Skeletal muscle satellite cell (primary cell): ENCODE data around the gene PTN.
"Not testable (repeated sequence)": the region's sequence is repeated elsewhere in the genome, so short reads cannot be mapped to it uniquely, and the experiment has no call there.

Experiments used
- H3K27me3 ChIP-seq: 2 replicates; pipeline ENCODE4 v1.7.0; 2013; ENCODE audit warnings: low read length; ENCODE audit not compliant: control insufficient read depth, insufficient read depth
- H3K36me3 ChIP-seq: 2 replicates; pipeline ENCODE4 v1.7.0; 2013; ENCODE audit warnings: mild to moderate bottlenecking, control low read depth, low read length; ENCODE audit not compliant: insufficient read depth
- H3K4me1 ChIP-seq: 2 replicates; pipeline ENCODE4 v1.7.0; 2013; ENCODE audit warnings: low read length; ENCODE audit not compliant: control insufficient read depth, insufficient read depth
- H3K4me2 ChIP-seq: 2 replicates; pipeline ENCODE4 v1.7.0; 2013; ENCODE audit warnings: mild to moderate bottlenecking, low read length
- H3K4me3 ChIP-seq: 2 replicates; pipeline ENCODE4 v1.7.0; 2013; ENCODE audit warnings: low read length
- H3K9ac ChIP-seq: 2 replicates; pipeline ENCODE4 v1.7.0; 2013; ENCODE audit warnings: mild to moderate bottlenecking, low read depth, low read length, moderate library complexity
- H3K9me3 ChIP-seq: replicated peaks from 2 replicates; pipeline ENCODE4 v1.7.0; 2013; ENCODE audit warnings: mild to moderate bottlenecking, control low read depth, low read length

Gene PTN

DNA sequence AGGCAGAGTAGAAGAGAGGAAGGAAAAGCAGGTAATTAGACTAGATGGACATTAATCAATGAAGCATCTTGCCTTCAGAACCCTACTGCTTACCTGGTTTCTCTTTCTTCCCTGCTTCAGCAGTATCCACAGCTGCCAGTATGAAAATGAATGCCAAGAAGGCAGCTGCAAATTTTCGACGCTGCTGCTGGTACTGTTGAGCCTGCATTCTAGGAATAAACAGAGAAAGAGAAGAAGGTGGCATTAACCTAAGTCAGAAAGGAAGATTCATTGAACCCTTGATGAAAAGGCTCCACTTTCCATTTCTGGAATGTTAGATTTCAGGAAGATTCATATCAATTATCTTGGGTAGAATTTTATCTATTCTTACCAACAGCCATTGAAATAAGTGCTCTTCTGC is 88.8 kb downstream of the PTN start:
- Histone ChIP-seq H3K9ac (no peak overlapping the region), H3K4me2 (no peak overlapping the region), H3K27me3 (no peaks in the 10 kb centered on the region), H3K9me3 (no peaks in the 10 kb centered on the region), H3K4me3 (no peak overlapping the region), H3K4me1 (no peaks in the 10 kb centered on the region), H3K36me3 (no peaks in the 10 kb centered on the region)

DNA sequence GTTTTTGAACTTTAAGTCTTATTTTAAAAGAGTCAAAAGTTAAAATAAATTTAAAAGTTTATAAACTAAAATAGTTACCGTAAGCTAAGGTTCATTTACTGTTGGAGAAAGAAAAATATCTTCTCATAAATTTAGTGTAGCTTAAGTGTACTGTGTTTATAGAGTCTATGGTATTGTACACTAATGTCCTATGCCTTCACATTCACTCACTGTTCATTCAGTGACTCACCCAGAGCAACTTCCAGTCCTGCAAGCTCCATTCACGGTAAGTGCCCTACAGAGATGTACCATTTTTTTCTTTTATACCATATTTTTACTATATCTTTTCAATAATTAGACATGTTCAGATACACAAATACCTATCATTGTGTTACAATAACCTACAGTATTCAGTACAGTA is 97.6 kb downstream of the PTN start:
- Histone ChIP-seq H3K27me3 (peaks cover 3% of the 10 kb centered on the region), H3K36me3 (no peaks in the 10 kb centered on the region), H3K4me2 (no peak overlapping the region), H3K9me3 (no peaks in the 10 kb centered on the region), H3K9ac (no peak overlapping the region), H3K4me3 (no peak overlapping the region), H3K4me1 (no peaks in the 10 kb centered on the region)

DNA sequence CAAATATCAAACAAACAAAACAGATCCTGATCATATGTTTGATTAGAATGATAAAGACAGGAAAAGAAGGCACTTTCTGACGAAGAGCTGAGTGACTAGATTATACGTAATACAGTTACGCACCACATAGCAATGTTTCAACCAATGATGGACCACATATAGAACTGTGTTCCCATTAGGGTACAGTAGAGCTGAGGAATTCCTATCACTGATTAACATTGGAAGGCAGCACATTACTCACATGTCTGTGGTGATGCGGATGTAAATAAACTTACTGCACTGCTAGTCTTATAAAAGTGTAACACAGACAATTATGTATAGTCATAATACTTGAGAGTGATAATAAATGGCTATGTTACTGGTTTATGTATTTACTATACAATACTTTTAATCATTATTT is 98.3 kb downstream of the PTN start:
- no peaks in the 10 kb centered on the region for H3K4me1 ChIP-seq
- no peak overlapping the region for H3K4me2 ChIP-seq
- H3K4me3 ChIP-seq: no peak overlapping the region
- H3K9ac ChIP-seq: no peak overlapping the region
- no peaks in the 10 kb centered on the region for H3K36me3 ChIP-seq
- H3K9me3 ChIP-seq: no peaks in the 10 kb centered on the region
- H3K27me3 ChIP-seq: peaks cover 3% of the 10 kb centered on the region

GRCh38 chr7:137243741-137244140 is 99.8 kb downstream of the PTN start:
- Histone ChIP-seq H3K4me2 (no peak overlapping the region), H3K9me3 (no peaks in the 10 kb centered on the region), H3K9ac (no peak overlapping the region), H3K36me3 (no peaks in the 10 kb centered on the region), H3K4me3 (no peak overlapping the region), H3K4me1 (no peaks in the 10 kb centered on the region), H3K27me3 (peaks cover 3% of the 10 kb centered on the region)

DNA sequence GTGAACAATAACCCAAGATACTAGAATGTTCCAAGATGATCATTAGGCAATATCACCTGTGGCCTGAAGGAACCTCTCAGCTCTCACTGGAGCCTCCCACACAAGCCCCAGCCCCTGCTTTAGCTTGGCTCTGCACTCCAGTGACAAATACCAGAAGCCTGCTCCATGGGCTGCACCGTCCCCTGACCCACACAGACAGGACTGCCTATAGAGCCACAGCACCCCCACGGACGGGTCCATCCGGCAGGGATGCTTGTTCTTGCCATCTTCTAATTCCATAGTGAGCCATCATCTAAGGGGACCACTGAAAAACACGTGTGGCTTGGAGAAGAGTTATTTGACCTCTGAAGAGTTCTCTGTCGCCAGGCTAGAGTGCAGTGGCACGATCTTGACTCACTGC is 100.9 kb downstream of the PTN start:
- H3K27me3 ChIP-seq: peaks cover 3% of the 10 kb centered on the region
- H3K9me3 ChIP-seq: no peaks in the 10 kb centered on the region
- H3K4me2 ChIP-seq: no peak overlapping the region
- no peak overlapping the region for H3K9ac ChIP-seq
- no peaks in the 10 kb centered on the region for H3K36me3 ChIP-seq
- H3K4me3 ChIP-seq: no peak overlapping the region
- H3K4me1 ChIP-seq: no peaks in the 10 kb centered on the region

- no peak overlapping the region for H3K9ac ChIP-seq
- no peak overlapping the region for H3K4me2 ChIP-seq
- no peaks in the 10 kb centered on the region for H3K9me3 ChIP-seq
- H3K4me1 ChIP-seq: no peaks in the 10 kb centered on the region
- H3K27me3 ChIP-seq: peaks cover 3% of the 10 kb centered on the region
- H3K36me3 ChIP-seq: no peaks in the 10 kb centered on the region
- no peak overlapping the region for H3K4me3 ChIP-seq
These were observed 101.7 kb downstream of the PTN start for GRCh38 chr7:137241655-137242360.

- not testable (repeated sequence) for H3K27me3 ChIP-seq, H3K9me3 ChIP-seq, H3K9ac ChIP-seq, H3K36me3 ChIP-seq, H3K4me2 ChIP-seq, H3K4me3 ChIP-seq, H3K4me1 ChIP-seq
These were observed 104.3 kb downstream of the PTN start for GRCh38 chr7:137239186-137239585.

GRCh38 chr7:137235434-137235833 is 108.1 kb downstream of the PTN start:
- H3K4me2 ChIP-seq: no peak overlapping the region
- no peaks in the 10 kb centered on the region for H3K36me3 ChIP-seq
- no peak overlapping the region for H3K4me3 ChIP-seq
- H3K27me3 ChIP-seq: no peaks in the 10 kb centered on the region
- H3K9me3 ChIP-seq: no peaks in the 10 kb centered on the region
- H3K9ac ChIP-seq: no peak overlapping the region
- H3K4me1 ChIP-seq: no peaks in the 10 kb centered on the region

DNA sequence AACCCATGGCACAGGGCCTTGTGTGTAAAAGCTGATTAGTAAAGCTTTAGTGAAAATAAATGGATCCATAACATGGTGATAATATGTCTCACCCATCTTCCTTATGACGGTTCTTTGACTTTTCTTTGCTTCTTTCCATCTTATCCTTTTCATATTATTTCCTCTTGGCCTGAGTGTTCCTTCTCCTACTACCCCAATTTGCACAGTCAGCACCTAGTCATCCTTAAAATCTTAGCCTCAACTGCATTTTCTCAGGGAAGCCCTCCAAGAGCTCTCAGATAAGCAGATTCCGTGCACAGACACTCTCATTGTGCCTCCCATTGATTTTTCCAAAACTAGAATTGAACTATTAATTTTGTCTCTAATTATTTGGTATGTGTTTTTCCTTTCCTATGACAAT is 112.4 kb downstream of the PTN start:
- Histone ChIP-seq H3K9me3 (no peaks in the 10 kb centered on the region), H3K36me3 (no peaks in the 10 kb centered on the region), H3K4me1 (no peaks in the 10 kb centered on the region), H3K4me3 (no peak overlapping the region), H3K4me2 (no peak overlapping the region), H3K27me3 (peaks cover 2% of the 10 kb centered on the region), H3K9ac (no peak overlapping the region)

- Histone ChIP-seq H3K36me3 (no peaks in the 10 kb centered on the region), H3K27me3 (peaks cover 6% of the 10 kb centered on the region), H3K9me3 (no peaks in the 10 kb centered on the region), H3K4me2 (no peak overlapping the region), H3K4me3 (no peak overlapping the region), H3K4me1 (no peaks in the 10 kb centered on the region), H3K9ac (no peak overlapping the region)
These were observed 122.1 kb downstream of the PTN start for GRCh38 chr7:137221467-137221866.

- no peaks in the 10 kb centered on the region for H3K9me3 ChIP-seq
- no peak overlapping the region for H3K4me3 ChIP-seq
- H3K36me3 ChIP-seq: no peaks in the 10 kb centered on the region
- no peaks in the 10 kb centered on the region for H3K27me3 ChIP-seq
- H3K4me1 ChIP-seq: no peaks in the 10 kb centered on the region
- H3K4me2 ChIP-seq: no peak overlapping the region
- H3K9ac ChIP-seq: no peak overlapping the region
These were observed 129.8 kb downstream of the PTN start for GRCh38 chr7:137213744-137214143.

GRCh38 chr7:137209151-137209817 is 134.2 kb downstream of the PTN start:
- Histone ChIP-seq H3K4me1 (no peaks in the 10 kb centered on the region), H3K4me2 (no peak overlapping the region), H3K9ac (no peak overlapping the region)

More at GRCh38 chr7:137209151-137209817, 134.2 kb downstream of the PTN start:
- Histone ChIP-seq H3K9me3 (no peaks in the 10 kb centered on the region), H3K27me3 (no peaks in the 10 kb centered on the region), H3K4me3 (no peak overlapping the region), H3K36me3 (no peaks in the 10 kb centered on the region)
